CD14-positive monocyte (primary cell): ENCODE data around the gene PKP4. TPM values are rescaled to one million over a fixed set of nuclear protein-coding genes. Genes with fewer than 3 reads are reported as not detected.

ENCODE experiments used
- DNase-seq, 3 donors: peaks; one replicate each; pipeline ENCODE4 v3.0.0-alpha.2; 2011 to 2022
- H2AFZ ChIP-seq: 2 replicates; pipeline ENCODE4 v1.6.0; 2012; ENCODE audit warnings: mild to moderate bottlenecking, low read depth, low read length, inconsistent platforms; ENCODE audit not compliant: insufficient read depth, poor library complexity, severe bottlenecking
- H3K27ac ChIP-seq, 2 donors: 1 replicate in 1 of 2; 2 replicates in 1 of 2; pipeline ENCODE4 v1.5.1; 2012 to 2013; ENCODE audit warnings: low read length in 2 of 2, control low read depth in 1 of 2, inconsistent platforms in 1 of 2, low read depth in 1 of 2, mild to moderate bottlenecking in 1 of 2
- H3K27me3 ChIP-seq, 2 donors: one replicate each; pipeline versions ENCODE4 v1.6.0 to v1.6.1; 2011 to 2013; ENCODE audit warnings: low read length in 2 of 2; ENCODE audit not compliant: control insufficient read depth in 2 of 2, insufficient read depth in 2 of 2
- H3K36me3 ChIP-seq, 2 donors: replicated peaks in 1 of 2; 1 replicate in 1 of 2; 2 replicates in 1 of 2; pipeline versions ENCODE4 v1.5.1 to v1.6.1; 2012 to 2013; ENCODE audit warnings: low read length in 2 of 2, control low read depth in 1 of 2, inconsistent platforms in 1 of 2, mild to moderate bottlenecking in 1 of 2; ENCODE audit not compliant: insufficient read depth in 2 of 2, control insufficient read depth in 1 of 2
- H3K4me1 ChIP-seq, 2 donors: 1 replicate in 1 of 2; 2 replicates in 1 of 2; pipeline versions ENCODE4 v1.5.1 to v1.6.1; 2012 to 2013; ENCODE audit warnings: low read length in 2 of 2, control low read depth in 1 of 2, inconsistent platforms in 1 of 2, mild to moderate bottlenecking in 1 of 2, moderate library complexity in 1 of 2; ENCODE audit not compliant: insufficient read depth in 2 of 2, control insufficient read depth in 1 of 2
- H3K4me2 ChIP-seq: replicated peaks from 2 replicates; pipeline ENCODE3; 2012; ENCODE audit warnings: low read length, moderate library complexity, mild to moderate bottlenecking; ENCODE audit not compliant: poor library complexity, severe bottlenecking; ENCODE audit errors: extremely low read depth
- H3K4me3 ChIP-seq, 3 experiments: fragments of 200-600 bp in 1 of 3; sonication (generic) in 1 of 3; replicated peaks in 1 of 3; 1 replicate in 2 of 3; 2 replicates in 1 of 3; pipeline ENCODE4 v1.5.1; 2011 to 2013; ENCODE audit warnings: low read length in 3 of 3, mild to moderate bottlenecking in 3 of 3, control low read depth in 2 of 3, low read depth in 2 of 3, inconsistent platforms in 1 of 3, moderate library complexity in 1 of 3
- H3K79me2 ChIP-seq: 2 replicates; pipeline ENCODE4 v1.6.0; 2012; ENCODE audit warnings: mild to moderate bottlenecking, control low read depth, inconsistent platforms, low read length, moderate library complexity; ENCODE audit not compliant: insufficient read depth
- H3K9ac ChIP-seq: 2 replicates; pipeline ENCODE4 v1.6.0; 2017; ENCODE audit warnings: low read length, mild to moderate bottlenecking; ENCODE audit not compliant: insufficient read depth, poor library complexity, severe bottlenecking
- H3K9me3 ChIP-seq, 2 donors: replicated peaks in 1 of 2; 1 replicate in 1 of 2; 2 replicates in 1 of 2; pipeline versions ENCODE4 v1.5.1 to v1.6.1; 2012 to 2013; ENCODE audit warnings: low read length in 2 of 2, control low read depth in 1 of 2; ENCODE audit not compliant: control insufficient read depth in 1 of 2, insufficient read depth in 1 of 2
- H4K20me1 ChIP-seq: 2 replicates; pipeline ENCODE4 v1.6.0; 2012; ENCODE audit warnings: mild to moderate bottlenecking, low read length, control low read depth, moderate library complexity; ENCODE audit not compliant: insufficient read depth
- H3K27ac Mint-ChIP-seq, 7 donors: one replicate each; pipeline ENCODE4 v1.8.0; 2020; ENCODE audit warnings: mild to moderate bottlenecking in 7 of 7, mixed read lengths in 7 of 7, moderate library complexity in 6 of 7, inconsistent platforms in 2 of 7
- H3K27me3 Mint-ChIP-seq, 3 donors: one replicate each; pipeline ENCODE4 v1.8.0; 2021 to 2022; ENCODE audit warnings: low read depth in 3 of 3, mild to moderate bottlenecking in 3 of 3, mixed read lengths in 3 of 3, moderate library complexity in 3 of 3, inconsistent platforms in 1 of 3
- H3K36me3 Mint-ChIP-seq, 2 donors: one replicate each; pipeline ENCODE4 v1.8.0; 2020; ENCODE audit warnings: mixed read lengths in 2 of 2, inconsistent platforms in 1 of 2, mild to moderate bottlenecking in 1 of 2
- H3K4me1 Mint-ChIP-seq: one replicate; pipeline ENCODE4 v1.8.0; 2020; ENCODE audit warnings: mild to moderate bottlenecking, mixed read lengths
- H3K4me3 Mint-ChIP-seq, 2 donors: one replicate each; pipeline ENCODE4 v1.8.0; 2020; ENCODE audit warnings: mild to moderate bottlenecking in 2 of 2, mixed read lengths in 2 of 2, moderate library complexity in 1 of 2
- H3K9me3 Mint-ChIP-seq, 7 donors: one replicate each; pipeline ENCODE4 v1.8.0; 2020 to 2022; ENCODE audit warnings: mixed read lengths in 7 of 7, mild to moderate bottlenecking in 6 of 7, moderate library complexity in 6 of 7, inconsistent platforms in 2 of 7
- WGBS: methylation state at CpG from one replicate; pipeline ENCODE4 v1.1.5; 2013; ENCODE audit warnings: missing lambda C conversion rate; ENCODE audit not compliant: insufficient coverage; 5-methylcytosine and 5-hydroxymethylcytosine counted together
- intact Hi-C, 2 donors: fragments of 100-400 bp; cut with micrococcal nuclease; formaldehyde crosslinking; loops; one replicate each; pipeline versions ENCODE4 v1.15.0 to v1.15.1; 2023
- polyA plus RNA-seq, 3 donors: library from polyadenylated mRNA; depleted of rRNA in 1 of 3; unstranded in 2 of 3; stranded (reverse) in 1 of 3; fragments of 300-500 nt in 2 of 3; fragments of >200 nt in 1 of 3; fragmentation: Illumina TruSeq in 2 of 3; gene quantifications; 1 replicate in 2 of 3; 2 replicates in 1 of 3; pipeline ENCODE4 v1.2.3, GENCODE V29; 2012 to 2021
- TF ChIP-seq, protein P1 (sequence below): fragments of 200-600 bp; IDR thresholded peaks from one replicate; pipeline ENCODE4 v1.8.0; 2022; ENCODE audit warnings: antibody characterized with exemption, mild to moderate bottlenecking

Gene PKP4
- polyA plus RNA-seq, 3 donors = 0.33 to 9.4 (median 0.73) TPM

GRCh38 chr2:158728422-158728821, 271.7 kb downstream of the PKP4 start:
- Histone ChIP-seq H3K4me2 (no peak overlapping the region), H3K9ac (no peak overlapping the region), H3K9me3 (no peaks in the 10 kb centered on the region), H2AFZ (no peak overlapping the region), H3K27ac (no peak overlapping the region), H3K27me3 (no peaks in the 10 kb centered on the region), H3K4me3 (no peak overlapping the region), H4K20me1 (no peaks in the 10 kb centered on the region), H3K4me1 (no peaks in the 10 kb centered on the region), H3K79me2 (no peaks in the 10 kb centered on the region), H3K36me3 (no peaks in the 10 kb centered on the region)
- no peak for DNase-seq
- H3K9me3 Mint-ChIP-seq = no peaks in the 10 kb centered on the region
- H3K27me3 Mint-ChIP-seq = peaks cover 0 to 8% (median 3%) of the 10 kb centered on the region in 3 donors
- intact Hi-C loops = no loop called here
- no peak overlapping the region for H3K4me3 Mint-ChIP-seq
- WGBS = 86% methylated on average over 5 of the region's 7 CpGs
- no peaks in the 10 kb centered on the region for H3K4me1 Mint-ChIP-seq
- TF ChIP-seq, protein P1, sequence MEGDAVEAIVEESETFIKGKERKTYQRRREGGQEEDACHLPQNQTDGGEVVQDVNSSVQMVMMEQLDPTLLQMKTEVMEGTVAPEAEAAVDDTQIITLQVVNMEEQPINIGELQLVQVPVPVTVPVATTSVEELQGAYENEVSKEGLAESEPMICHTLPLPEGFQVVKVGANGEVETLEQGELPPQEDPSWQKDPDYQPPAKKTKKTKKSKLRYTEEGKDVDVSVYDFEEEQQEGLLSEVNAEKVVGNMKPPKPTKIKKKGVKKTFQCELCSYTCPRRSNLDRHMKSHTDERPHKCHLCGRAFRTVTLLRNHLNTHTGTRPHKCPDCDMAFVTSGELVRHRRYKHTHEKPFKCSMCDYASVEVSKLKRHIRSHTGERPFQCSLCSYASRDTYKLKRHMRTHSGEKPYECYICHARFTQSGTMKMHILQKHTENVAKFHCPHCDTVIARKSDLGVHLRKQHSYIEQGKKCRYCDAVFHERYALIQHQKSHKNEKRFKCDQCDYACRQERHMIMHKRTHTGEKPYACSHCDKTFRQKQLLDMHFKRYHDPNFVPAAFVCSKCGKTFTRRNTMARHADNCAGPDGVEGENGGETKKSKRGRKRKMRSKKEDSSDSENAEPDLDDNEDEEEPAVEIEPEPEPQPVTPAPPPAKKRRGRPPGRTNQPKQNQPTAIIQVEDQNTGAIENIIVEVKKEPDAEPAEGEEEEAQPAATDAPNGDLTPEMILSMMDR = no peak
- no peak overlapping the region for H3K27ac Mint-ChIP-seq
- no peaks in the 10 kb centered on the region for H3K36me3 Mint-ChIP-seq

GRCh38 chr2:158729451-158729850, 272.7 kb downstream of the PKP4 start:
- no peaks in the 10 kb centered on the region for H3K9me3 ChIP-seq
- no peak overlapping the region for H3K9ac ChIP-seq
- Mint-ChIP-seq H3K4me3 (no peak overlapping the region), H3K27ac (peak overlapping the region in 1 of 7 donors; percentile 5), H3K27me3 (peaks cover 0 to 6% (median 2%) of the 10 kb centered on the region in 3 donors), H3K36me3 (no peaks in the 10 kb centered on the region), H3K4me1 (no peaks in the 10 kb centered on the region), H3K9me3 (no peaks in the 10 kb centered on the region)
- TF ChIP-seq, protein P1 = no peak
- H4K20me1 ChIP-seq = no peaks in the 10 kb centered on the region
- H3K27me3 ChIP-seq = no peaks in the 10 kb centered on the region
- no peak for DNase-seq
- no peak overlapping the region for H2AFZ ChIP-seq
- 70% methylated on average over 3 of the region's 5 CpGs for WGBS
- H3K27ac ChIP-seq = no peak overlapping the region
- no peaks in the 10 kb centered on the region for H3K79me2 ChIP-seq
- intact Hi-C loops = no loop called here
- H3K4me2 ChIP-seq = no peak overlapping the region
- no peaks in the 10 kb centered on the region for H3K4me1 ChIP-seq
- H3K4me3 ChIP-seq = no peak overlapping the region
- no peaks in the 10 kb centered on the region for H3K36me3 ChIP-seq
